Gastroesophageal sphincter (tissue), 4 donors: ENCODE results near the gene MRGPRG. TPM values are rescaled to one million over a fixed set of nuclear protein-coding genes. Genes with fewer than 3 reads are reported as not detected.

Experiments used
- ATAC-seq: fragments of 150-250 bp; one replicate; pipeline ENCODE4 v1.9.1; 2016; ENCODE audit warnings: mild to moderate bottlenecking, moderate library complexity
- H3K27ac ChIP-seq, 4 donors: fragments of 200-600 bp; sonication (generic) in 3 of 4; 1 replicate in 3 of 4; 2 replicates in 1 of 4; pipeline ENCODE4 v1.5.1; 2016 to 2019
- H3K27me3 ChIP-seq: fragments of 200-600 bp; sonication (generic); one replicate; pipeline ENCODE4 v1.5.1; 2019
- H3K36me3 ChIP-seq, 2 donors: fragments of 200-600 bp; sonication (generic); one replicate each; pipeline ENCODE4 v1.5.1; 2019; ENCODE audit warnings: control low read depth in 1 of 2
- H3K4me1 ChIP-seq, 3 donors: fragments of 200-600 bp; sonication (generic); 1 replicate in 2 of 3; 2 replicates in 1 of 3; pipeline ENCODE4 v1.5.1; 2016 to 2019; ENCODE audit warnings: control low read depth in 2 of 3
- H3K4me3 ChIP-seq, 2 donors: fragments of 200-600 bp; sonication (generic); one replicate each; pipeline ENCODE4 v1.5.1; 2019; ENCODE audit warnings: mild to moderate bottlenecking in 1 of 2, moderate library complexity in 1 of 2
- H3K9me3 ChIP-seq, 3 donors: fragments of 200-600 bp; sonication (generic); one replicate each; pipeline ENCODE4 v1.5.1; 2017 to 2019; ENCODE audit warnings: control low read depth in 2 of 3
- EP300 ChIP-seq: sonication (generic); formaldehyde crosslinking; IDR thresholded peaks from one replicate; pipeline ENCODE4 v1.6.1; 2017; ENCODE audit warnings: antibody characterized with exemption, mild to moderate bottlenecking
- POLR2A ChIP-seq, 2 donors: fragments of 450-650 bp; IDR thresholded peaks; one replicate each; pipeline ENCODE4 v1.6.1; 2017; ENCODE audit warnings: antibody characterized with exemption in 2 of 2, mild to moderate bottlenecking in 2 of 2, moderate library complexity in 1 of 2
- POLR2AphosphoS5 ChIP-seq: sonication (generic); formaldehyde crosslinking; IDR thresholded peaks from one replicate; pipeline ENCODE4 v1.6.1; 2017; ENCODE audit warnings: antibody characterized with exemption
- WGBS, 2 donors: methylation state at CpG; one replicate each; pipeline ENCODE4 v1.1.5; 2018; ENCODE audit warnings: low coverage in 1 of 2; 5-methylcytosine and 5-hydroxymethylcytosine counted together
- total RNA-seq, 4 donors: library from RNA; depleted of rRNA; stranded (reverse); fragments of >200 nt; gene quantifications; one replicate each; pipeline ENCODE4 v1.1.0, GENCODE V29; 2016
- TF ChIP-seq, protein P1 (sequence below), 4 experiments: fragments of 200-600 bp in 2 of 4; fragments of 450-650 bp in 2 of 4; sonication (generic) in 1 of 4; IDR thresholded peaks; one replicate each; pipeline ENCODE4 v1.5.1; 2017 to 2019; ENCODE audit warnings: antibody characterized with exemption in 4 of 4, mild to moderate bottlenecking in 2 of 4, moderate library complexity in 2 of 4

The MRGPRG gene
- total RNA-seq, 4 donors from 2014 or later = not detected

DNA sequence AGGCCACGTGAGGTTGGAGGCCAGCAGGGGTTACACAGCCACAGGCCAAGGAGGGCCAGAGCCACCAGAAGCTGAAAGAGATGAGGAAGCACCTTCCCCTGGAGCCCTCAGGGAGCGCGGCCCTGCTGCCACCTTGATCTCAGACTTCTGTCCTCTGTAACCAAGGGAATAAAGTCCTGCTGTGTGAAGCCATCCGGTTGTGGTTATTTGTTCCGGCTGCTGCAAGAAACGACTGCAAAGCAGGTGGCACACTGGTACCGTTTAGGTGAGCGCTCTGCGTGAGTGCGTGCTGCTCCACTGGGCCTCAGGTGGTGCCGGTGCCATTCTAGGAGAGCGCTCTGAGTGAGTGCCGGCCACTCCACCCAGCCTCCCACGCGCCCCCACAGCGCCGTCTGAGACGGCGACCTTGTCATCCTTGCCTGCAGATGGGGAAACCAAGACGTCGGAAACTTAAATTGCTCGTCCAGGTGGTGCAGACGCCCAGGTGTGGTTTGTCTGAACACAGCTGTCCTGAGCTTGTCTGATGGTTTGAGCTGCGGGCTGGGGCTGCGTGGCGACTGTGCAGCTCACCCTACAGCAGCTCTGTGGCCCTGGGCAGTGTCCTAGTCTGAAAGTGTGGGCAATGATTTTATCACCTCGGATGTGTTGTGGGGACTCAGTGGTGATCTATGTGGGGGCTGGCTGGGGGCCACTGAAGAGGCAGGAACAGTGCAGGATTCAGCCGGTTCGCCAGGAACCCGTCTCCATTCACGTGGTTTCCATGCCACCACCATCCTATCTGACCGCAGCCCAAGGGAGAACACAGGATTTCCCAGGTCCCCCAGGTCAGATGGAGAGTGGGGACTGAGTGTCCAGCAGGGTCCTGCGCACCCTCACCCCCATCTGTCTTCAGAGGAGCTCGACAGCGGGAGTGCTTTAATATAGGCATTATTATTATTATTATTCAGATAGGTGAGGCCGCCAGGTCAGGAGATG, 4.6 kb upstream of the MRGPRG start:
- peaks cover 76% of the 10 kb centered on the region for H3K27me3 ChIP-seq
- no peak overlapping the region for H3K27ac ChIP-seq
- H3K4me3 ChIP-seq = no peak overlapping the region
- 84% methylated on average over 11 of the region's 36 CpGs; no CpG with 5 or more reads in 1 of the 2 donors for WGBS, 2 donors
- no peaks in the 10 kb centered on the region for H3K9me3 ChIP-seq
- H3K36me3 ChIP-seq = no peaks in the 10 kb centered on the region
- ATAC-seq = no peak
- TF ChIP-seq POLR2A (IDR thresholded peaks at IDR 0.05) (no peak), POLR2AphosphoS5 (no peak), EP300 (no peak)
- TF ChIP-seq, protein P1, sequence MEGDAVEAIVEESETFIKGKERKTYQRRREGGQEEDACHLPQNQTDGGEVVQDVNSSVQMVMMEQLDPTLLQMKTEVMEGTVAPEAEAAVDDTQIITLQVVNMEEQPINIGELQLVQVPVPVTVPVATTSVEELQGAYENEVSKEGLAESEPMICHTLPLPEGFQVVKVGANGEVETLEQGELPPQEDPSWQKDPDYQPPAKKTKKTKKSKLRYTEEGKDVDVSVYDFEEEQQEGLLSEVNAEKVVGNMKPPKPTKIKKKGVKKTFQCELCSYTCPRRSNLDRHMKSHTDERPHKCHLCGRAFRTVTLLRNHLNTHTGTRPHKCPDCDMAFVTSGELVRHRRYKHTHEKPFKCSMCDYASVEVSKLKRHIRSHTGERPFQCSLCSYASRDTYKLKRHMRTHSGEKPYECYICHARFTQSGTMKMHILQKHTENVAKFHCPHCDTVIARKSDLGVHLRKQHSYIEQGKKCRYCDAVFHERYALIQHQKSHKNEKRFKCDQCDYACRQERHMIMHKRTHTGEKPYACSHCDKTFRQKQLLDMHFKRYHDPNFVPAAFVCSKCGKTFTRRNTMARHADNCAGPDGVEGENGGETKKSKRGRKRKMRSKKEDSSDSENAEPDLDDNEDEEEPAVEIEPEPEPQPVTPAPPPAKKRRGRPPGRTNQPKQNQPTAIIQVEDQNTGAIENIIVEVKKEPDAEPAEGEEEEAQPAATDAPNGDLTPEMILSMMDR (IDR thresholded peaks at IDR 0.05) = no peak
- H3K4me1 ChIP-seq = peaks cover 0 to 6% (median 0%) of the 10 kb centered on the region in 3 donors

DNA sequence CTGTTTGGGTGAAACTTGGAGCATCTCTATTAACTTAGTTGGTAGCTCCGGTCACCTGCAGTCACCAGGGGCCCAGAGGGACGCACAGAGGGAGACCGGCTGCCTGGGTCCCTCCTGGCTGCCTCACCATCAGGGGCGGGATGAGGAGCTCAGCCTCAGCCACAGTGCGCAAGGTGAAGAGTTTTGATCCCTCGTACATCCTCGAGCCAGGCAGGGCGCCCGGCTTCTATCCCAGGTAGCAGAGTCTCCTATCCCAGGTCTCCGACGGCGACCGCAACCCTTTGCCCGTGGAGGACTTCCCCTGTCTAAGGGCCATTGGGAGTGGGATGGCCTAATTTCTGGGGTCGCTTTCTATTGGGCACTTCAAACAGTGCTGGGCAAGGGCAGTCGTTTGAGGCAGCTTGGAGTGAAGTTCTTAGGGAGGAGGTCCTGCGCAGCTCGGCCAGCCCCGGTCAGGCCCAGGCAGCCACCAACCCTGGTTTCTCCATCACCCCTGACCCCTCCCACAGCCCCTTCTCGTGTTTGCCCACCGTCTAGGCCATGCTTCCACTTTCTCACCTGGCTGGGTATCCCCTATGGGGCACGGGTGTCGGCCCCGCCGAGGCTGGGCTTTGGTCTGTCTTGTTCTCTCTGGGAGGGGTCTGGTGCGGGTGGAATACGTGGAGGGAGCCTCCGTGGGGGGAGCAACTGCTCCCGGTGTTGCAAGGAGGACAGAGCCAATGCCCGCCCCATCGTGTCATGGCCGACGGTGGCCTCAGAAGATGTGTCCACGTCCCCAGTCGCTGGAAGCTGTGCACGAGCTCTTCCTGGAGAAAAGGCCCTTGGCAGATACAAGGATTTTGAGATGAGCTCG, 3.6 kb upstream of the MRGPRG start:
- no peak for ATAC-seq
- Histone ChIP-seq H3K9me3 (no peaks in the 10 kb centered on the region), H3K27me3 (peaks cover 79% of the 10 kb centered on the region), H3K4me3 (no peak overlapping the region), H3K36me3 (no peaks in the 10 kb centered on the region), H3K27ac (no peak overlapping the region), H3K4me1 (peaks cover 0 to 8% (median 1%) of the 10 kb centered on the region in 3 donors)
- TF ChIP-seq POLR2AphosphoS5 = no peak
- TF ChIP-seq, protein P1 (IDR thresholded peaks at IDR 0.05) = no peak
- no peak for TF ChIP-seq POLR2A (IDR thresholded peaks at IDR 0.05)
- TF ChIP-seq EP300 = no peak
- WGBS, 2 donors = no CpG with 5 or more reads among the region's 37 CpGs

DNA sequence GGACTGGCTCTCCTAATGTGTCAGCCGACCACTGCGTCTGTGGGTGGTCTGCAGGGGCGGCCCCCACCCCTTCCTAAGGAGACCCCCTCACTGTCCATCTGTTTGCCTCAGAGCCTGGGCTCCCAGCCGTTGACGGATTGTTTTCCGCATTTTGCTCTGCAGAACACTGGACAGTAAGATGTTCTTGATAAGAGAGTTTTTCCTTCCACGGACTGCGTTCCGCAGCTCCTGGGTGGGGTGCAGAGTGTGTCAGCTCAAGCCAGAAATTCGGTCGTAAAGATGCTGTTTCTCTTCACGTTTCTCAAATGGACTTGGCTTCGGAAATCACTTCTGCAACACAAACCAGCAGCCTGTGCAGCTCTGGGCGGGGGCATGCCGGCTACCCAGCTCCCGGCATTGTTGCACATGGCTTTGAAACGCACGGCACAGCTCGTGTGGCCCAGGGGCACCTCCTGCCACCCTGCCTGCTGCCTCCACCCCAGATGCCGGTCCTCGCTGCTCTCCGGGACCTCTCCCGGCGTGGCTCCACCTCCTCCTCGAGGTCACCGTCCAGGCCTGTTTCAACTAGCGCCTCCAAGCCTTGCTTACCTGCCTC, 2.9 kb upstream of the MRGPRG start:
- Histone ChIP-seq H3K27ac (no peak overlapping the region), H3K4me3 (no peak overlapping the region), H3K4me1 (peaks cover 0 to 13% (median 4%) of the 10 kb centered on the region in 3 donors), H3K9me3 (no peaks in the 10 kb centered on the region), H3K36me3 (no peaks in the 10 kb centered on the region), H3K27me3 (peaks cover 82% of the 10 kb centered on the region)
- 34% methylated on average over 9 of the region's 27 CpGs; no CpG with 5 or more reads in 1 of the 2 donors for WGBS, 2 donors
- ATAC-seq = no peak
- TF ChIP-seq, protein P1 (IDR thresholded peaks at IDR 0.05) = no peak
- no peak for TF ChIP-seq EP300
- no peak for TF ChIP-seq POLR2AphosphoS5
- no peak for TF ChIP-seq POLR2A (IDR thresholded peaks at IDR 0.05)

DNA sequence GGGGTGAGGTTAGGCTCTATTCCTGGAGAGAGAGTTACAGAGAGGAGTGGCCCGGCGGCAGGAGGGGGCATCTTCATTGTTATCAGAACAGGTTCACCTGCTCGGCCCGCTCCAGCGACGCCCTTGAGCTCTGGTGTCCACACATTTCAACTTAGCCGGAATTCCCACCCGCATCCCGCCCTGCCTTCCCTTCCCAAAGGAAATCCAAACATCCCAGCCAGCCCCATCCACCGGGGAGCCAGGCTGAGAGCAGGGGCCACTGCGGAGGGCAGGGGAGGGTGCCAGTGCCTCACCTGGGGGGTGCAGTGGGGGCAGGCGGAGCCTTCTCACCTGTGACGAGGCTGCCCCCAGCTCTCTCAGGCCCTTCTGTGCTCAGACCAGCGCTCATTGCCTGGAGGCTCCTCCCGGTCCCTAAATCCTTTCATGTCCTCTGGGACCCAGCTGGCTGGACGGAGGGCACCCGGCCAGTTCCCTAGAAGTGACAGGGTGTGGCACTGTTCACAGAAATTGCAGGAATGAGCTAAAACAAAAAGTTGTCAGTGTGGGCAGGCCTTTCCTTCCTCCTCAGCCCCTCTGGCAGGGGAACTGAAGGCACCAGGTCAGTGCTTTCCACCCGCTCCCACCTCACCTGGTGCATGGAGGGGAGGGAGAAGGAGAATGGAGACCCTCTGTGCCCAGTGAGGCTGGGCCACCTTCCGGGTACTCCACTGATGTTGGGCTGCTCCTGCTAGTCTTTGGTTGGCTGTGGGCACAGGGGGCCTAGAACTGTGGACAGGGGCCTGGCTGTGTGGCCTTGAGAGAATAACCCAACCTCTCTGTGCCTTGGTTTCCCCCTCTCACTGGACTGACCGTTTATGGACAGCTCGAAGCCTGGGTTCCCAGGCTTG, 2.2 kb upstream of the MRGPRG start:
- TF ChIP-seq POLR2A (IDR thresholded peaks at IDR 0.05) (no peak), POLR2AphosphoS5 (no peak), EP300 (no peak)
- TF ChIP-seq, protein P1 (IDR thresholded peaks at IDR 0.05) = no peak
- no peak for ATAC-seq
- no peak overlapping the region for H3K4me3 ChIP-seq
- no CpG with 5 or more reads among the region's 21 CpGs for WGBS, 2 donors
- H3K4me1 ChIP-seq = peaks cover 0 to 13% (median 4%) of the 10 kb centered on the region in 3 donors
- no peak overlapping the region for H3K27ac ChIP-seq
- no peaks in the 10 kb centered on the region for H3K9me3 ChIP-seq
- no peaks in the 10 kb centered on the region for H3K36me3 ChIP-seq
- H3K27me3 ChIP-seq = peaks cover 90% of the 10 kb centered on the region
